Activated CD4-positive, alpha-beta T cell treated with anti-CD3 and anti-CD28 coated beads for 24 hours (primary cell): ENCODE data around the gene HSPB6.
"Not testable (repeated sequence)": the region's sequence is repeated elsewhere in the genome, so short reads cannot be mapped to it uniquely, and the experiment has no call there.

Experiments used
- DNase-seq, 2 donors: peaks; one replicate each; pipeline ENCODE4 v3.0.0-alpha.2; 2020; ENCODE audit warnings: low read depth in 2 of 2

Gene HSPB6

GRCh38 chr19:35786299-35787160 is 29.7 kb upstream of the HSPB6 start:
- no peak for DNase-seq

DNA sequence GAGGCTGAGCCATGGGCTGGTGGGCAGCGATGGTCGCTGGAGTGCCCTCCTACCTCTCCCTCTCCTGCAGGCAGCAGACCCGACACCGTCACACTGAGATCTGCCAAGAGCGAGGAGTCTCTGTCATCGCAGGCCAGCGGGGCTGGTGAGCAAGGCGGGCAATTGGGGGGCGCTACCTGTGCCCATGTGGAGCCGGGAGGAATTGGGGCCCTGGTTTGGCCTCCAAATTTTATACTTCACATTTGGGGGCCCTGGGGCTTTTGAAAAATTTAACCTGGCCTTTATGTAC is 28.5 kb upstream of the HSPB6 start:
- DNase-seq = no peak

- no peak for DNase-seq
Observed at GRCh38 chr19:35784503-35785338, 27.9 kb upstream of the HSPB6 start.

DNA sequence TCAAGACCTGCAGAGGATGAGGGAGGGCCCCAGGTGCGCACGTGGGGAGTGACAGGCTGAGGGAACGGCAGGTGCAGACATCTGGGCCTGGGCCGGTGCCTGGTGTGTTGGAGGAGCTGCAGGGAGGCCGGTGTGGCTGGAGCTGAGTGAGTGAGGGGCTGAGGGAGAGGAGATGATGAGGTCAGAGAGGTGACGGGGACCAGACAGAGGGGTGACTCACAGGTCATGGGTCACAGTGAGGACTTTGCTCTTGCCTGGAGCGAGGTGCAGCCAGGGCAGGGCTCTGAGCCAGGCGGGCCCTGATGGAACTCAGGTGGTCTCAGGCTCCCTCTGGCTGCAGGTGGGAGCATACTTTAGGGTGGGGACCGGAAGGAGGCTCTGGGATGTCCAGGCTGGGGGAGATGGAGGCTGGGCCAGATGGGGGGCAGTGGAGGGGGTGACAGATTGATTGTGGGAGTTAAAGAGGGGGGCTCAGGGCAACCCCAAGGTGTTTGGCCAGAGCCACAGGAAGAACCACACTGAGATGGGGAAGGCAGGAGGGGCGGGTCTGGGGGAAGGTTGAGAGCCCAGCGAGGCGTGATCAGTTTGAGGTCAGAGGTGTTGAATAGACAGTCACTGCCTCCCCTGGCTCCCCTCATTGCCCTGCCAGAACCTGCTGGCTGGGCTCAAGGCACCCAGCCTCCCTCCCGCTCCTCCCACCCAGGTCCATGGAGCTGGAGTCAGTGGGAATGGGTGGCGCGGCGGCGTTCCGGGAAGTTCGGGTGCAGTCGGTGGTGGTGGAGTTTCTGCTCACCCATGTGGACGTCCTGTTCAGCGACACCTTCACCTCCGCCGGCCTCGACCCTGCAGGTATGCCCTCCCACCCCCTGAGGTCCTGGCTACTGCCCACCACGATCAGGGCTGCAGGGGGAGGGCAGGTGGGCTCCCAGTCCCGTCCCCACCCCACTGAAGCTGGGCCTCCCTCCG is 26.9 kb upstream of the HSPB6 start:
- no peak for DNase-seq

- no peak for DNase-seq
Observed at GRCh38 chr19:35782589-35782988, 25.8 kb upstream of the HSPB6 start.

- DNase-seq = no peak
Observed at GRCh38 chr19:35781650-35782049, 24.8 kb upstream of the HSPB6 start.

DNA sequence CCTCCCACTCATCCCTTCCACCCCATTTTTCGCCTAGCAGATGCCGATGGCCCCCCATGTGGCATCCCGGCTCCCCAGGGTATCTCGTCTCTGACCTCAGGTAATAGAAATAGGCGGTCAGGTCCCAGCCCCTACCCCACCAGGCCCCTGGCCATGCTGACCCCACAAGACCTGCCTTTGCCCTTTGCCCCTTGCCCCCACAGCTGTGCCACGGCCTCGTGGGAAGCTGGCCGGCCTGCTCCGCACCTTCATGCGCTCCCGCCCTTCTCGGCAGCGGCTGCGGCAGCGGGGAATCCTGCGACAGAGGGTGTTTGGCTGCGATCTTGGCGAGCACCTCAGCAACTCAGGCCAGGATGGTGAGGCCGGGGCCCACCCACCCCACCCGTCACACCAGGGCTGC is 23.9 kb upstream of the HSPB6 start:
- DNase-seq = no peak

GRCh38 chr19:35780058-35780457 is 23.2 kb upstream of the HSPB6 start:
- DNase-seq = no peak

- DNase-seq = no peak
Observed at GRCh38 chr19:35779033-35779432, 22.2 kb upstream of the HSPB6 start.

- no peak for DNase-seq
Observed at GRCh38 chr19:35777961-35778360, 21.1 kb upstream of the HSPB6 start.

DNA sequence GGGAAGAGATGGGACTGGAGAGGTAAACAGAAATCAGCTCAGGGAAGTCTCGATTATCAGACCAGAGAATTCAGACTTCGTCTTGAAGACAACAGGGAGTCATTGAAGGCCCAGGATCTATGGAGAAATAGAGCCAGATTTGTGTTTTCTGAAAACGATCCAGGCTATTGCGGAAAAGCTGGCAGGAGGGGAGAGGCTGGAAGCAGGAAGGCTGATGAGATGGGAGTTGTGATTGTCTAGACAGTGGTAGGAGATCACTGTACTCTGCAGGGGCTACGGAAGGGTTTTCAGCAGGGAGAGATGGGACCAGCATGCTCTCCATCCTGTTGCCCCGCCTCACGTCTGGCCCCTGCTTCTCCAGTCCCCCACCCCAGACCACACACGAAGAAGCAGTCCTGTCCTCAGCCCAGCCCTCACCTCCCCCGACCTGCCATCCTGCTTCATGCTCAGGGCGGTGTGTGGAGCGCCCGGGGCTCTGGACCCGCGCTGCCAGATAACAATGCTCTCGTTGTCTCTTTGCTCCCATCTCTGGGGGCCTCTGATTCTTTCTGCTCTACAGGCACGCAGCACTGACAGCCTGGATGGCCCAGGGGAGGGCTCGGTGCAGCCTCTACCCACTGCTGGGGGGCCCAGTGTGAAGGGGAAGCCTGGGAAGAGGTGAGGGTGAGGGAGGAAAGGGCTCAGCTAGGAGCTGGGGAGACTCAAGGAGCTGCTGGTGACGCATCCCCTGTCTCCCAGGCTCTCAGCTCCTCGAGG is 20.4 kb upstream of the HSPB6 start:
- DNase-seq = no peak

DNA sequence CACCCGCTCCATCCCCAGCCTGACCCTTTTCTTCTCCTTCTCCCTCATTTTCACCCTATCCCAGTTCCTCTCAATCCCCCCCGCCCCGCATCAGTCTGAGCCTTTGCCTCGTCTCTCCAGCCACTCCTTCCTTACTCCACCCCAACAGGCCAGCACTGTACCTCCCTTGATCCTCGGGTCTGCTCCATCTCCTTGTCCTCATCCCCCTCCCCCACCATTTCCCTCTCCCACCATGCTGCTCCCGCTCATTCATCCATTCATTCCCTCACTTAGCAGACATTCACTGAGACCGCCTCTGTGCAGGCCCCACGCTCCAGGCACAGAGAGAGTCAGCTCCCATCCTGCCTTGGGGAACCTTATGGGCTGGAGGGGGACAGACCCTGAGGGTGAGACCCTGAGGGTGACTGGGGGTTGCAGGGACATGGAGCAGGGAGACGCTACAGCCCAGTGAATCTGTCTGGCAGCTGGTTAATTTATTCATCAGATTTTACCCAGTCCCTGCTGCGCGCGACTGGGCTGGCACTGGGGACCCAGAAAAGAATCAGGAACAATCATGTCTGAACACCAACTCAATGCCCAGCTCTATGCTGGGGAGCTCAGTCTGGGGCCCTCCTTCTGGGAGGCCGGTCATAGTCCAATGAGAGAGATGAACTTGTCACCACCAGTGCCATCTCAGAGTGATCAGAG is 19.4 kb upstream of the HSPB6 start:
- no peak for DNase-seq

DNA sequence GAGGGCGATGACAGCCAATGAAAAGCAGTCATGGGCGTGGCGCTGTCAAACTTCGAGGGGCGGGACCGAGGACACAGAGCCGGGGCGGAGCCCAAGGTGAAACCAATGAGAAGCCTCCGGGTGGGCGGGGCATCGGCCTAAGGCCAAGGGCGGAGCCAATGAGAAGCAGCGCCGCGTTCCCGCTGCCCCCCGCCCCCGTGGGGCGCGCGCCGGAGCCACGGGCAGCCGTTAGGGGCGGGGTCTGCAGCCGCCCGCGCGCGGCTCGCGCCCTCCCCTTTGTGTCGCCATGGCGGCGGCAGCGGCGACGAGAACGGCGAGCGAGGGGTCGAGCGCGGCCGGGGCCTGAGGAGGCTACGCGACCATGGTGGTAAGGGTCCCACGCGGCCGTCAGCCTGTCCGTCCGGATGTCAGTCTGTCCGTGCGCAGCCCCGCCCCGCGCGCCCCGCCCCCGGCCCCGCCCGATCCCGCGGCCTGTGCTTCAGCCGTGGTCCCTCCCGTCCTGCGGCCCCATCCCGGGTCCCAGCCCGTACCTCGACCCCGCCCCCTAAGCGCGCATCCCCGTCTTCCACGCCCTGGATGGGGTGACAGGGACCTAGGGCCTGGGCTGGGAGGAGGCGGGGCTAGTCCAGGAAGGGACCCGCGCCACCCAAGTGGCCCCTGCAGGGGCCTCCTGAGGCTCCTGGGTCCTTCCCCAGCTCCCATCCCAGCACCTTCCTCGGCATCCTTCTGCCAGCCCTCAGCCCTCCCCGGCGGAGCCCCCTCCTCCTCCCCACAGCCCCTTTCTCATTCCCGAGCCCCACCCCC is 18.7 kb upstream of the HSPB6 start, which contains the start of gene ARHGAP33:
TSS of gene ARHGAP33 (plus strand) at position 267 of the 804 bp plus-strand sequence. CDS start at position 362, 95 bp downstream.
- DNase-seq = peak; percentile 98 to 100

GRCh38 chr19:35775046-35775297 is 18.1 kb upstream of the HSPB6 start:
- DNase-seq = no peak

DNA sequence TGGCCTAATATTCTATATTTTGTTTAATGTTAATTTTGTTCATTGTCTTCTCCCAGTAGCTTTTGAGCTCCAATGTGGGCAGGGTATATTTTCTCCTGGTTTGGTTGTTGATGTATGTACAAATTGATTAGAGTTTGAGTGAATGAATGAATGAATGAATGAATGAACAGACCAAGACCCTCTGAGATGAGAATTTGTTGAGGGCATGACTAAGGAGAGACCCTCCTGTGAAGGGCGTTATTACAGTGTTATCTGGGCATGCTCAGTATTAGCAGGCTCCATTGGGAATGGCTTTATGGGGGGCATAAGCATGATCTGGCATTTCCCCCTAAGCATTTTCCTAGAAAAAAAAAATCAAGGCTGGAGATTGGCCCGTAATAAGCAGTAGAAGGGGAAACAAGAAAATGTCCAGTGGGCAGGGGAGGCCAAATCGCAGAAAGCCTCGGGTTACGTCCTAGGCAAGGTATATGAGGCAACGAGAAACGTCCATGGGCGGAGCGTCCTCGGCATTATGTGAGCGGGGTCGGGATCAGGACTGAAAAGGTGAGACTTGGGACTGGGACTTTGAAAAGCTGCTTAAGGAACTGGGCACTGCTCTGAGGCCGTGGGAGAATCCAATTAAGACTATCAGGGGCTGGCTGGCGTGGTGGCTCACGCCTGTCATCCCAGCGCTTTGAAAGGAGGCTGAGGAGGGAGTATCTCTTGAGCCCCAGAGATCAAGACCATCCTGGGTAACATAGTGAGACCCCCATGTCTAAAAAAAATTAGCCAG is 17.6 kb upstream of the HSPB6 start:
- DNase-seq = no peak

GRCh38 chr19:35773020-35773806 is 16.4 kb upstream of the HSPB6 start:
- no peak for DNase-seq

DNA sequence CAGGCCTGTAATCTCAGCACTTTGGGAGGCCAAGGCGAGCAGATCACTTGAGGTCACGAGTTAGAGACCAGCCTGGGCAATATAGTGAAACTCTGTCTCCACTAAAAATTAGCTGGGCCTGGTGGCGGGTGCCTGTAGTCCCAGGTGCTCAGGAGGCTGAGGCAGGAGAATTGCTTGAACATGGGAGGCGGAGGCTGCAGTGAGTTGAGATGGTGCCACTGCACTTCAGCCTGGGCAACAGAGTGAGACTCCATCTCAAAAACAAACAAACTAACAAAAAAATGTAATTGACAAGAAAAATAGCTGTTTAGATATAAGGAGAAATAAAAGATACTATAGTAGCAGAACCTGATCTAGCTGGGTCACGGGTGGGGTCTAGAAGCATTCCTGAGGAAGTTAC is 15.5 kb upstream of the HSPB6 start:
- DNase-seq = not testable (repeated sequence)

DNA sequence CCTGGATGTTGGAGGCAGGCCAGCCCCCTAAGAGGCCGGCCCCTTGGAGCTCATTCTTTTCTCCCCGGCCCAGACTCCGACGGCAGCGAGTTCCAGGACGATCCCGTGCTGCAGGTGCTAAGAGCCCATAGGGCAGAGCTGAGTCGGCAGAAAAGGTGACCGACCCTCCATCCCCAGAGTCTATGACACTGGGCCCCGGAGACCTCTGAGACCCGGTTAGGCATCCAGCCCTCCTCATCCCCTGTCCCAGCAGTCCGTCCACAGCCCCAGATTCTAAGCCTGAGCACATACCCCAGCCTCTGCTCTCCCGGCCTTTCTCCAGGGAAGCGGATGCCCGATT is 11.2 kb upstream of the HSPB6 start:
- DNase-seq = no peak
